G401.6 (cell line): ENCODE measurements around the gene IFNG-AS1.

Experiments
- FAIRE-seq: peaks from 2 replicates; lab custom pipeline; 2012; peaks lifted over from hg19 to GRCh38; lab: Jason Lieb, UNC

The IFNG-AS1 gene

GRCh38 chr12:67989184-67989920 is at the start of gene IFNG-AS1:
IFNG-AS1 (plus strand) TSS chr12:67989447.
- no peak for FAIRE-seq

GRCh38 chr12:67939611-67940010 is 49.6 kb upstream of the IFNG-AS1 start:
- no peak for FAIRE-seq

- FAIRE-seq, result no peak
Measured at GRCh38 chr12:67940780-67941243, 48.4 kb upstream of the IFNG-AS1 start.

DNA sequence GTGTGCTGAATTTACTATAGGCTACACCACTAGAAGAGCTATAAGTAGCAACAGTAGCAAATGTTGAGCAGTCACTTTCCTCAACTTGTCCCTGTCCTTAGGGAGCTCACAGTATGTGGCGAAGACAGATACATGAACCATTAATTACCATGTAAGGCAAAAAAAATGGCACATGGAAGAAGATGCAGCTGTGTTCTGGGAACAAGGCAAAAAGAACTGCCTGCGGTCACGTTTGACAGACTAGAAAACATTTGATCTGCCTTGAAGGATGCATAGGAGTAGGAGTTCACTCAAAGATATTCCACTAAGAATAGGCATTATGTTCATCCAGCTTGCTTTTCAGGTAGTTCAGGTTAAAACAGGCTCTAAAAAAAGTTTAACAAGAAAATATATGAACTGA is 46.5 kb upstream of the IFNG-AS1 start:
- no peak for FAIRE-seq

GRCh38 chr12:67943141-67943892 is 45.9 kb upstream of the IFNG-AS1 start:
- FAIRE-seq, result peak; percentile 54

- FAIRE-seq, result no peak
Measured at GRCh38 chr12:67944093-67944492, 45.2 kb upstream of the IFNG-AS1 start.

GRCh38 chr12:67952787-67953186 is 36.5 kb upstream of the IFNG-AS1 start:
- no peak for FAIRE-seq

- FAIRE-seq, result no peak
Measured at GRCh38 chr12:67957383-67957782, 31.9 kb upstream of the IFNG-AS1 start.

- no peak for FAIRE-seq
Measured at GRCh38 chr12:67958187-67958586, 31.1 kb upstream of the IFNG-AS1 start.

DNA sequence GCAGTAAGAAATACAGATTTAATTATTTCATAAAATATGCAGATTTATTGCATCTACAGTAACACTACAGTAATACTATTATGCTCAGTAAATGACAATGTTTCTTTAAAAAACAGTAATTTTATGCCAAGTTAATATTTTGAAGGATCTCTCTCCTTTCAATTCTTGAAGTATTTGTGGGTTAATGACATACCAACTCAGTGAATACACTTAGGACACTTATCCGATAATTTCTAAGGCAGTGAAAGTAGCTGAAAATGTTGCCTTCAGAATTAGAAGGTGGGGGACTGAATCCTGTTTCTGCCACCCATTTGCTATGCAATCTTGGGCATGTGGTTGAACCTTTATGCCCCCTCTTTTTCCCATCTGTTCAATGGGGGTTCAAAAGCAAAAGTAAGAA is 24.8 kb upstream of the IFNG-AS1 start:
- no peak for FAIRE-seq

DNA sequence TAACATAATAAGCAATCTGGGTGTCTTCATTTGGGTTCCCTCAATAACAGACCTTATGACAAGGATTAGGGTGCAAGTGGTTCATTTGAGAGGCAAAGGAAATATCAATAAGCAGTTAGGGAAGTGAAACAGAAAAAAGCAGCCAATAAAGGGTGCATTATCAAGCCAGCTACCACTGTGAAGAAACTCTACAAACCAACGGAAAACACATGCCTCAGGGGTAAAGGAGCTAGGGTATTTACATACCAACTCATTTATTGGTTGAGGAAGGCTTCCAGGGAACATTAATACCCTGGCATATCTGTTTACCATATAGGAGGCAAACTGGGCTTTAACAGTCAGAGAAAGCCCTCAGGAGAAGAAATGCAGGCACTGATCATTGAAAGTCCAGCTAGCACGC is 22.7 kb upstream of the IFNG-AS1 start:
- FAIRE-seq, result no peak

DNA sequence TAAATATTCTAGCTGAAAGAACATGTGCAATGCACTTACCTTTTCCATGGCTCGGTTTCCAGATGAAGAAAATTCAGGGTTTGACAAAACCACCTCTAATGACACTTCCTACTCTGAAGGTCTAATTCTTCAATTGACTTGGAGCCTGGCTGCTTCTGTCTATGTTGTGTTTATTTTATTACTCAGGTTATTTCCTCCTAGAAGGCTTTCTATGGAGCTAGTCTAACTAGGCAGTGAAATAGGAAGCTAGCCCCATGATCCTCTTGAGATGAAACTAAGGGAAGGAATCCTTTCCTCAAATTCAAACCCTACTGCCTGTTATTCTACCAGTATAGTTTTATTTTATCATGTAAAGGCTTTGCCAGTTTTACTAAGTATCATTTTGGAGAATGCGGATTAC is 20.9 kb upstream of the IFNG-AS1 start:
- no peak for FAIRE-seq

DNA sequence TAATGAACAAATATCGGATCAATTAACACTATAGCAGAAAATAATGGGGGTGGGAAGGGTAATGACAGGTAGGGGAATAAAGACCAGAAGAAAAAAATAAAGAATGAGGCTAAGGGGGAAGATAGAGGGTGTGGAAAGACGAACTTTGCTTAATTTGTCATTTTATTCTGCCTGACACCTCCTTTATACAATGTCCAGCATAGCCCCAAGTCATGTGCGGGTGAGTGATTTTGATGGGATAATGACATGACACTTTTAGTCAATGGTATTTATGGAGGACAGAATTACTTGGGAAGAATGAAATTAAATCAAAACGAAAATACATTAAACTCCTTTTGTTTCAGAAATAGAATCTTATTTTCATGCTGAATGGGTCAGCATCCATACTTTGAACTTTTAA is 20.5 kb upstream of the IFNG-AS1 start:
- no peak for FAIRE-seq

DNA sequence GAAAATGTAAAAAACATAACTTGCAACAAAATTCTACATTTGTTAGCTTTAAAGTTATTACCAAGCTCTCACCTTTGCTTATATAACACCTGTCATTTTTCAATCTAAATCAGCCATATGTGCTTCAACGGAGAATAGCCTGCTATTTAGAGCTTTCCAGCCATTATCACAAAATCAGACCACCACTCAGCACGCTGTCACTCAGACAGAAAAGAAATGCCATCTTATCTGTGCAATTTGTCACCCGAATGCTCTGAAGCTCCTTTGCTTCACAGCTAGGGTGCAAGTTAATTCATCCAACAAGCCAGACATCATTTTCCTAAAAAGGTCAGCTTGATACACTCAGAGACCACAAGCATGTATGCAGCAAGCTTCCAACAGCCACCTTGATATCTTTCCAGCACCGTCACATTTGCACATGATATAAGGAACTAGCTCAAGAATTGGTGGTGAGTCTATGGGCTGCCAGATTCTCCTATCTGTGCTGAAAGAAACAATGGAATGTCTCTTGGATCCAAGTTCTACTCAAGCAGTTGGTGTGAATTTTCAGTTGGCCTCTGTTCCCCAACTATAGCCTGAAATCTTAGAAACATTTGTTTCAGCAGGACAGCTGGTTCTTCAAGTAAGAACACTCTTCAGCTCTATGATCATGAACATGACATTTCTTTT is 20.0 kb upstream of the IFNG-AS1 start:
- FAIRE-seq, result no peak

GRCh38 chr12:67977668-67978067 is 11.6 kb upstream of the IFNG-AS1 start:
- FAIRE-seq, result no peak

- FAIRE-seq, result no peak
Measured at GRCh38 chr12:67980391-67980790, 8.9 kb upstream of the IFNG-AS1 start.

GRCh38 chr12:67981287-67982162 is 7.7 kb upstream of the IFNG-AS1 start:
- FAIRE-seq, result no peak

- no peak for FAIRE-seq
Measured at GRCh38 chr12:67982164-67982563, 7.1 kb upstream of the IFNG-AS1 start.

- no peak for FAIRE-seq
Measured at GRCh38 chr12:67986632-67987031, 2.6 kb upstream of the IFNG-AS1 start.

DNA sequence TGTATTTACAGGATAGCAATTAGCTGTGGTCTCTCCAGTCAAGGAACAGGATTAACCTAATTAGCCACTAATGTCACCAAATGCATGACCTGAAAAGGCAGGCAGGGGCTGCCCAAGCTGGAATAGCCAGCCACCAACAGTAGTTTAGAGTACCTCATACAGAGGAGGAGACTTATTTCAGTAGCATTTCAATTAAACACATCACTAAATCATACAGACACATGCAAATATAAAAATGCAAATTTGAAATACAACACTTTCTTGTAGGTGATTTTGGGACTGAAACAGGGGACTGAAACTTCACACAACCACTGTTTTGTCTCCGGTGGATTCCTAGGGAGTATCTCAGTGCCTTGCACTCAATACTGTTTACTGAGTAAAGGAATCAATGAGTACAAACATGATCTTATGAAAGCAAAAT is 636 bp upstream of the IFNG-AS1 start:
- no peak for FAIRE-seq

DNA sequence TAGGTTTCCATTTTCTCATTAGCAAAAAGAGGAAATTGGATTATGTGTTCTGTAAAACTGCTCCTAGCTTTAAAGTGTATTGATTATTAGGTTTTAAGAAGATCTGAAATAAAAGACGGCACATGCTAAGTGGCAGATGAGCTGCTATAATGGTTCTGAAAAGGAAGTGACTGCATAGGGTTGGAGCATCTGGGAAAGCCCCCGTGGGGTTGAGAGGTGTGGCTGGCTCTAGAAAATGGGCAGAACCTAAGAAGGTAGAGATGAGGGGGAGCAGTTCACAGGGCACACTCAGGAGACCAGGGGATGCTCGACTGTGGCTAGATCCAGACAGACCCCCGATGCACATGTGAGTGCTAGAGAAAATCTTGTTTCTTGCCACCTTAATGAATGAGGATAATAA is 1.9 kb downstream of the IFNG-AS1 start:
- no peak for FAIRE-seq

DNA sequence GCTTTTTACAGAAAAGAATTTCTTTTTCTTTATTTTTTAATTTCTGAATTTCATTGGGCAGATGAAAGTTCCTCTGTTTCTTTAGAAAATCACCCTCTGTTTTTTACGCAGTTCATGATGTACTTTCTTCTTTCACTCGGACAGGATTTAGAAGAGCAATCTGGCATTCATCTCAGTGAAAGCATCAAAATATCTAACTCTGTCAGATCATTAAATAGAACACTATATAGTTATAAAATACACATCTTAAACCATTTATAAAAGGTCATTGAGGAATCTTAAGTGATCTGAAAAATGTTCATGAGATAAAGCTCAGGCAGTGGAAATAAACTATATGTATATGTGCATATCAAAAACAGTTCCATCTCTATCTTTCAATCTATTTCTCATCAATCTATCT is 3.9 kb downstream of the IFNG-AS1 start:
- FAIRE-seq, result no peak
